HPDE6-E6E7 (cell line): Measurements from ENCODE around the gene B3GNT3.
"Not testable (repeated sequence)": the region's sequence is repeated elsewhere in the genome, so short reads cannot be mapped to it uniquely, and the experiment has no call there.

Experiments
- DNase-seq: peaks from one replicate; pipeline ENCODE4 v3.0.0; 2011; ENCODE audit warnings: missing footprints; ENCODE audit errors: extremely low spot score

The B3GNT3 gene

GRCh38 chr19:17766543-17767131 is 28.3 kb upstream of the B3GNT3 start:
- DNase-seq = peak; percentile 75

GRCh38 chr19:17767559-17767958 is 27.4 kb upstream of the B3GNT3 start:
- no peak for DNase-seq

- DNase-seq = no peak
These were observed 24.3 kb upstream of the B3GNT3 start for GRCh38 chr19:17770613-17771012.

- no peak for DNase-seq
These were observed 22.8 kb upstream of the B3GNT3 start for GRCh38 chr19:17772172-17772571.

GRCh38 chr19:17775245-17775927 is 19.6 kb upstream of the B3GNT3 start:
- no peak for DNase-seq

GRCh38 chr19:17775991-17776803 is 18.7 kb upstream of the B3GNT3 start:
- no peak for DNase-seq

- not testable (repeated sequence) for DNase-seq
These were observed 17.1 kb upstream of the B3GNT3 start for GRCh38 chr19:17777840-17778239.

DNA sequence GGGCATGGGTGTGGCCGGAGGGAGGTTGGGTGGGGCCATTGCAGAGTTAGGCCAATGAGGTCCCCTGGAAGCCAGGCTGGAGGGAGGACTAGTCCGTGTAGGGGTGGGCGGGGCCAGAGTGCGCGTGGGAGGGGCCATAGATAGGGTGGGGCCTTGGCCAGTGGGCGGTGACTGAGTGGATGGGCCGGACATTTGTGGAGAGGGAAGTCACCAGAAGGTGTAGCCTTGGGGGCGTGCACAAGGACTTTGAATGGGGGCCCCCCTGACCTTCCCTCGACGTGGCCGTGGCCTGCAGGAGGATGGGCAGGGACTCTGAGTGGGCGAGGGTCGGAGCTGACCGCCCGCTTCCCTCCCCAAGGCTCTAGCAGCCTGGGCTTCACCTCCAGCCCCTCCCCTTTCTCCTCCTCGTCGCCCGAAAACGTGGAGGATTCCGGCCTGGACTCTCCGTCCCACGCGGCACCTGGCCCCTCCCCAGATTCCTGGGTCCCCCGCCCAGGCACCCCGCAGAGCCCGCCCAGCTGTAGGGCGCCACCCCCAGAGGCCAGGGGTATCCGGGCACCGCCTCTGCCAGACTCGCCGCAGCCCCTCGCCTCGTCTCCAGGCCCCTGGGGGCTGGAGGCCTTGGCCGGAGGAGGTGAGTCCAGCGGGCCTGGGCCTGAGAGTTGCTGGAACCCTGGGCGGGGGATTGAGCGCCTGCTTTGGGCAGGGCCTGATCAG is 16.5 kb upstream of the B3GNT3 start:
- DNase-seq = no peak

- DNase-seq = no peak
These were observed 15.7 kb upstream of the B3GNT3 start for GRCh38 chr19:17778968-17779929.

- no peak for DNase-seq
These were observed 14.2 kb upstream of the B3GNT3 start for GRCh38 chr19:17780781-17781180.

DNA sequence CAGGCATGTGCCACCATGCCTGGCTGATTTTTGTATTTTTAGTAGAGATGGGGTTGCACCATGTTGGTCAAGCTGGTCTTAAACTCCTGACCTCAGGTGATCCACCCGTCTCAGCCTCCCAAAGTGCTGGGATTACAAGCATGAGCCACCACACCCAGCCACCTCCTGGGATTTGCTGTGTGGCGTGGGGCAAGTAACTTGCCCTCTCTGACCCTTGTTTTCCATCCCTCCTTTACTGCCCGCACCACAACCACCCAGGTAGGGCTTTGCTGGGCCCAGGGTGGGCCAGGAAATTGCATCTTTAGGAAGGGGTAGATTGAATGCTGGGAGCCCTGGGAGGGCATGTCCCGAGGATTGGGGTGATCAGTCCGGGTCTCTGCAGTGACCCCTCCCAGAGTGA is 11.2 kb upstream of the B3GNT3 start:
- not testable (repeated sequence) for DNase-seq

GRCh38 chr19:17784201-17785008 is 10.5 kb upstream of the B3GNT3 start:
- DNase-seq = no peak

DNA sequence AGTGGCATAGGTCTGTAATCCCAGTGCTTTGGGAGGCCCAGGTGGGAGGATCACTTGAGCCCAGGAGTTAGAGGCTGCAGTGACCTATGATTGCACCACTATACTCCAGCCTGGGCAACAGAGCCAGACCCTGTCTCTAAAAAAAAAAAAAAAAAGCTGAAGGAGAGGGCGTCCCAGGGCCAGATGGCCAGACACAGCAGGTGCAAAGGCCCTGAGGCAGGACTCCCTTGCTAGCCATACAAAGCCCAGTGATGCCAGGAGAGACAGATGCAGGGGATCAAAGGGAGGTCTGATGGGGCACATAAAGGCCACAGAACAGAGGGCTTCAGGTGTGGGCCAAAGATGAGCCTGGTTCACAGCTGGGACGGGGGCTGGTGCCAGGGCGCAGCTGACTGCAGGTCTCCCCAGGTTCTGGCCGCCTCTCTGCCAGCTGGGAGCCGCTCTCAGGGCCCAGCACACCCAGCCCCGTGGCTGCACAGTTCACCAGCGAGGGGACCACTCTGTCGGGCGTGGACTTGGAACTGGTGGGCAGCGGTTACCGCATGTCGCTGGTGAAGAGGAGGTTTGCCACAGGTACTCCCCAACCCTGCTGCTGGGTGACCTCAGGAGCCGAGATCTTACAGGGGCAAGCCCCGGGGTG is 7.5 kb upstream of the B3GNT3 start:
- no peak for DNase-seq

GRCh38 chr19:17788632-17789031 is 6.3 kb upstream of the B3GNT3 start:
- no peak for DNase-seq

DNA sequence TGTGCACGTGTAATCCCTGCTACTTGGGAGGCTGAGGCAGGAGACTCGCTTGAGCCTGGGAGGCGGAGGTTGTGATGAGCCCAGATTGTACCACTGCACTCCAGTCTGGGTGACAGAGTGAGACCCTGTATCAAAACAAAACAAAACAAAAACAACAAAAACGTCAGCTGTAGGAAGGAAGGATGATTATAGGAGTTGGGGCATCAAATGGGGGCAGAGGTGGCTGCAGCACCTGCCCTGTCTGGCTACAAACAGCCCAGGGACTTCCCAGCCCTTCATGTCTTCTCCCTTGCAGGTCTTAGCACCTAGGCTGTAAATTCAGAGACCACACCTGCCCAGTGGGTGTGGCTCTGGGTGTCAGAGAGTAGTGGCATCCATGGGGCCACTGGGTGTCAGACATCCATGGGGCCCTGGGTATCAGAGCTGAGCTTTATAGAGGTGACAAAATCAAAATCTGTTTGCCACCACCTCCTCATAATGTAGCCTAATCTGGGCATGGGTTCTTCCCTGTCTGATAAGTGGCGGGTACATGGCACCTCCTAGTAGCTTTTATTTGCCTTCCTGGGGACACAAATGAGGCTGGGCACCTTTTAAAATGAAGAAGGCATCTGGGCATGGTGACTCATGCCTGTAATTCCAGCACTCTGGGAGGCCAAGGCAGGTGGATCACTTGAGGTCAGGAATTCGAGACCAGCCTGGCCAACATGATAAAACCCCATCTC is 4.7 kb upstream of the B3GNT3 start:
- DNase-seq = no peak

DNA sequence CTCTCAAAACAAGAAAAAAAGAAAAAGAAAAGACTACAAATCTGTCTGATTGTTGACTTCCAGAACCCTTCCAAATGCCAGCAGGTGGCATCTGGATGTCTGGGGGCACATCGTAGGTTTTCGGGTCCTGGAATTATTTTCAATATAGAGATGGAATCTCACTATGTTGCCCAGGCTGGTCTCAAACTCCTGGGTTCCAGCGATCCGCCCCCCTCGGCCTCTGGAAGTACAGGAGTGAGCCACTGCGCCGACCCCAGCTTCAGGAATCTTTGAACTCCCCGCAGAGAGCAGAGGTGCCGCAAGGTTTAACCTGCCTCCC is 567 bp upstream of the B3GNT3 start:
- no peak for DNase-seq

DNA sequence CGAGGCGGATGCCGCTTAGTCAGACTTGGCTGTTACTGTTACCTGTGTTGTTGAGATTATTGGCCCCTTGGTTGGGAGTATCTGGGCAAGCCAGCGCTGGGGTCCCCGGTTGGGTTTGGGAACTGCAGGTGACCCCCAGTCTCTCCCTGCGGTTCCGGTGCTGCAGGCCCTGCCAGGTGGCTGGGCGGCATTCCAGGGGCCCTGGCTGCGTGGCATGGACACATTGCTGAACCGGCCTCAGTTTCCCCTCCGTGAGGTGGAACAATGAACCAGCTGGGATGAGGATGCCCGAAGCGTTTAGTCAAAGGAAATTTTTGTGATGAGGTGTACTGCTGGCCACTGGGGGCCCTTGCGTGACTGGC is 538 bp downstream of the B3GNT3 start:
- no peak for DNase-seq

GRCh38 chr19:17796013-17796837 is 1.3 kb downstream of the B3GNT3 start:
- no peak for DNase-seq
